Muscle of back (tissue), 11 donors: ENCODE data around the gene ZNF407. TPM values are rescaled to one million over a fixed set of nuclear protein-coding genes. Genes with fewer than 3 reads are reported as not detected.
A peak's percentile ranks its signal among the peaks of the same experiment; 100 is the strongest.
"Not testable (repeated sequence)": the region's sequence is repeated elsewhere in the genome, so short reads cannot be mapped to it uniquely, and the experiment has no call there.

Experiments used
- DNase-seq, 3 donors: peaks; one replicate each; pipeline versions ENCODE4 v3.0.0 to v3.0.0-alpha.2; 2013
- polyA plus RNA-seq, 10 donors: library from polyadenylated mRNA; unstranded; fragments of 120-200 nt; gene quantifications; one replicate each; pipeline ENCODE4 v1.2.1, GENCODE V29; 2013; ENCODE audit not compliant: insufficient read length in 10 of 10

ZNF407 gene
- polyA plus RNA-seq, 10 donors, result 4.8 to 7.5 (median 6.0) TPM

DNA sequence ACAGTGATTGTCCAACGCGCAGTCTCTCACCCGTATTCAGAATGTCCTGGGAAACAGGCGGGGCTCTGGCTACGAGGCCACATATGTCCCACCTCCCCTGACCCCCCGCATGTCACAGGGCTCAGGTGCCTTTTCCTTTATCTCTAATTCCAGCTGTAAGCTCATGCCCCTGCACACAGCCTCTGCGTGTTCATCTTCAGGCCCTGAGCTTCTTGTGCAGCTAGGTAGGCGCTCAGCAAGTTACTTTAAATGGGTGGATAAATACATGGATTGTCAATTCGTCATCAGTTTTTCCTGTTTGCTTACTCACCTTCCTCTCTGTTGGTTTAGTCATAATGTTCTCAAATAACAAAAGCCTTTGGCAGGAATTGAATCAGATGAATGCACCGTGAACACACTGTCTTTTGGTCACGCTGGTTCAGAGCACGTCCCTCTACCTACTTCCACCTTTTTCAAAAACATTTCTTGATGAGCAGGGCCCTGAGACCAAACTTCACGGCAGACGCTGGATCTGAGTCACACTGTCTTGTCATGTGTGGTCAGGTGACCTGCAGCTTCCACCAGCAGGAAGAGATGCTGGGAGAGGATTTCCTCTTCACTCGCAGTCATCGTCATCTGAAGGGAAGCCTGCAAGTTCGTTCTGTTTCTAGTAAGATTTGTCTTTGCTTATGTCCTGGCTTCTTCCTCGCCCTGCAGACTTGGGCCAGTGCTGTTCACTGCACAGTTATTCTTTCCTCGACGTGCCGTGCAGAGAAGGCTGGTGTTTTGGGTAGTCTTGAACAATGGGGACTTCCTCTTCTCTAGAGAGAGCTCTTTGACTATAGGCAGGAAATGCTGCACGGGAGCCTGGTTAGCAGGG lies 473.2 kb downstream of the ZNF407 start:
- DNase-seq, result peak; percentile 40 to 66 (median 44)

DNA sequence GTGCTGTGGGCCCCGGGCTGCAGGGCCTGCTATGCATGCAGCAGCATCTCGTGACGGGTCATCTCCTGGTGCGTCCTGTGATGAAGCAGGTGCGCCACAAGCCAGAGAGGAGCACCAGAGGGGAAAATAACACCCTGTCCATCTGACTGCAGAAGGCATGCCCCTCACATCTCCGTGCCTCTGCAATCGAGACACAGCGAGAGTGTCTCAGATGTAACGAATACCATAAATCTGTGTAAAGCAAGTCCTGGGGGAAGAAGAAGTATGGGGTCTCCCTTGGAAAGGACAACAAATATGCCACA lies 473.8 kb downstream of the ZNF407 start:
- DNase-seq, result no peak

DNA sequence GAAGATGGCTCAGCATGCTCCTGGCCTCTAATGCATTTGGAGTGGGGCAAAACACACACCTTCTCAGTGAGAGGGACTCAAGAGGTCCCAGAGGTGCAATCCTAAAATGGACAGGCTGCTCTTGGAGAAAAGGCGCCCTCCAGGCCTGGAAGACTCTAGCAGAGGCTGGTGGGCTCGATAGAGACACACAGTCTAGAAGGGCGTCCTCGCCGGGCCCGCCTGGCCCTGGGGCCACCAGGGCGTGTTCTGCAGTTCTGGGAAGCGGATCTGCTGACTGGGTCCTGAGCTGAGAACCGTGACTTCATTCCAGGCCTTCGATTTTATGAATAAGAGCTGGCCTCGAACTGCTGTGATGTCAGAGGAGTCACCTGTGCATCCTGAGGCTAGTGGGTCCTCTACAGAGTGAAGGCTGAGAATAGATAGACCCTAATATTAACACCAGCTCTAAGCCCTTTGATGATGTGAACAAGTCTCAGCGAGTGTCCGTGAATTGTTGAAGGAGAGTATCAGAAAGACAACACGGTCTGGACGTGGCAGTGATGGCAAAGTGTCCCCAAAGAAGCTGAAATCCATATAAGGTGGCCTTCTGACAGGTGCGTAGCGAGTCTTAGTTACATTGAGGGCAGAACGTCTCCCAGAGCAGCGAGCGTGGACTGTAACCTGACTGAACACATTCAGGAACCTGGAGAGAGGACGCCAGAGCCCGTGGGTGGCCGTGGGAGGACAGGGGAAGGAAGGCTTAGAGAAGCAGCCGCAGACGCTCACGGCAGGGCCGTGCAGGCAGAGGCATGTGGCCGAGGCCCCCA lies 474.4 kb downstream of the ZNF407 start:
- DNase-seq, result no peak

DNA sequence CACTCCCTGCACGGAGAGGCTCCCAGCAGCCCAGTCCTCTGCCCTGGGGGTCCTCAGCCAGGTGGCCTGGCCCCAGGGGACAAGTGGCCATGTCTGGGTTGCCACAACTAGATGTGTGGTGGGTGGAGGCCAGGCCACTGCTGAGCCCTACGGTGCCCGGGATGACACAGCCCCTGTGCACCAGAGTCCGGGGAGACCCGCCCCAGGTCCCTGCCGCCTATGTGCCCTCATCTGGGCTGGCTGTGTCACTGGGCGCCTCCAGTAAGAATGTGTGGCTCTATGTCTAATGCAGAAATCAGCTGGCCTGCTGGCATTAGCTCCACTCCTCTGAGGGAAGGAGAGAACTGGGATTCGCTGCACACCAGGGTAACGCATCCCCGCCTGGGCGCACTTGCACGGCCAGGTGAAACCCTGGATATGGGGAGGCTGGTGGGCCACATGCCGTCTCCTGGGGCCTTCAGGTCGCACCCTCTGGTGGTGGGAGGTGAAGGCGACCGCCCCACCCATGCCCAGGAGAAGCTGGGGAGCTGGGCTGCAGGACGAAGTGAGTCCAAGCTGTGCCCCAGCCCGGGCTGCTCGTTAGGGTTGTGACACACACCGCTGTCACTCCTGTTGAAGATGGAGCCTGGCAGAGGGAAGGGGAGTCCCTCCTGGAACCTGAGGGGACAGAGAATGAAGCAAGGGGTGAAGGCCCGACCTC lies 475.2 kb downstream of the ZNF407 start:
- no peak for DNase-seq

DNA sequence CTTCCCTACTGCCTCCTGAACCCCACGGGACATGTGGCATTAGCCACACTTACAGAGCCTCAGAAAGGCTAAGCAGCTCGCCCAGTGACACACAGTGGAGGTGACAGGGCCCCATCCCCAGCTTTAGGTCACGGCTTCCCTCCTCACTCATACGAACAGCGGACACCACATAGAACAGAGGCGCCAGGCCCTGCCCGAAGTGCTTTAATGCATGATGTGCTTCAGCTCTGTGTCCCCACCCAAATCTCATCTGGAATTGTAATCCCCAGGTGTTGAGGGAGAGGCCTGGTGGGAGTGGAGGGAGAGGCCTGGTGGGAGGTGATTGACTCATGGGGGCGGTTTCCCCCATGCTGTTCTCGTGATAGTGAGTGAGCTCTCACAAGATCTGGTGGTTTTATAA lies 476.0 kb downstream of the ZNF407 start:
- DNase-seq, result no peak

DNA sequence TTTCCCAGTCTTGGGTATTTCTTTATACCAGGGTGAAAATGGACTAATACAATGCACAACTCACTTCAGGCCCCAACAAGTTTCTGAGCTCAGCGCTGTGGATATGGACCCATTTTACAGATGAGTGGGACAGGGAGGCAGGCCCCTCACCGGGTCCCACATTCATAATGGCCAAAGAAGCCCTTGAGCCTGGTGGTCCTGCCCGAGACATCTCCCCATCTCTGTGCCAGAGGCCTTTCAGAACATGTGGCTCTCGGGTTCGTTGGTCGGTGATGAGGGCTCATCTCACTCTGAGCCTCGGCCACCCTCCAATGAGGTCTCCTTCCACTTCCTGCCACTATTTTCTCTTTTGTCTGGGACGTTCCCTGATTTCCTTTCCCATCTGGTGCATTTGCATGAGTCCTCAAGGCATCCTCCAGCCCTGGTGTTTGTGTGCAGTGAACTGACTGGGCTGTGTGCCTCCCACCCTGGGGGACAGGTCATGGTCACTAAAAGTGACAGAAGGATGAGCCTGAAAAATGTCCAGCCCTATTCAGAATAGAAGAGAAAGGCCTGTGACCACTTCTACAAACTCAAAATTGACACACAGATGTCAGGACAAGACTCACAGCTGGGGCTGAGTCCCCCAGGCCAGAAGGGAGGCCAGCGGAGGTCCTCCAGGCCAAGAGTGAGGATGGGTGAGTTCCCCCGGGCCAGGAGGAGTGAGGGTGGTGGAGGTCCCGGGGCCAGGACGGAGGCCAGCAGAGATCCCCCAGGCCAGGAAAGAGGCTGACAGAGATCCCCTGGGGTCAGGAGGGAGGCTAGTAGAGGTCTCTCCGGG lies 476.7 kb downstream of the ZNF407 start:
- no peak for DNase-seq

DNA sequence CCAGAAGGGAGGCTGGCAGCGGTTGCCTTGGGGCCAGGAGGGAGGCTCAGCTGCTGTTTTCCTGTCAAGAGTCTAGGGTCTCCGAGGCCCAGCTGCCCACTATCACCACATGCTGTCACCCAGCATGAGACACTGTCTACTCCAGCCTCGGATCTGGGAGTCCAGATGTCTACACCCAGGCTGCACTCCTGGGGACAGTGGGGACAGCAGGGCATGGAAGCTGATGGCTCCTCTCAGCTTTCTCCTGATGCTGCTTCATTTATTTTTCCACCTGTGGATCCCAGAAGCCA lies 477.3 kb downstream of the ZNF407 start:
- DNase-seq, result no peak

DNA sequence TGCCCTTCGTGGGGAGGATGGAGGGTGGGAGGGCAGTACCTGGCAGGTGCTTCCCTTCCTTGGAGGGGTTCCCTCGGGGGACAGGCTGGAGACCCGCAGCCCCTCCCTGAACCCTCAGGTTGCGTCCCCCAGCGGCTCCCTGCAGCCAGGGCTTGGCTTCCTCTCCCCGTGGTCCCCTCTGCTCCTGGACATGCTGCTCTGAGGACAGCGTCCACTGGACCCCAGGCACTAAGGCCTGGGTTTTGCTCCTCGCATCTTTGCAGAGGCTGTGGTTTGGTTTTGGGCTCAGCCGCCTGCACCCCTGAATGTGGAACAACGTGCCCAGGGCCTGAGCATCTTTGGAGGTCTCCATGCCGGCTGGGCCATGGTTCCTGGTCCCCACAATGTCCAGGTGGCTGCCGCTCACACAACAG lies 477.8 kb downstream of the ZNF407 start:
- no peak for DNase-seq

DNA sequence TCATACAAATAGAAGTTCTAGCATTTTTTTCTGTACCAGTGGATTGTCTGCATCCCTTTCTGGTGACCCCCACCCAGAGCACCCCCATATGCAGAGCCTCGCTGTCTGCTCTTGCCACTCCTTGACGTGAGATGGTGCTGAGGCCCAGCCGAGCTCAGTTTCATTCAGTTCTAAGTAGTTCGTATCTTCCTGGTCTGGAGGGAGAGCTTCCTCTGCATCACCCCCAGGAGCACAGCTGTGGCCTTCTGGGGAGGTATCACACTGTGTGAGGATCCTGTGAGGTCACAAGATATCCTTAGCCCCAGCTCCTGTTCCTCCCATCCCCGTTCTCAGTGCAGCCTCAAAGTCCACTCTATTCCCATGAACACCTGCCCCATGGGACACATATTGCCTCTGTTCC lies 478.6 kb downstream of the ZNF407 start:
- DNase-seq, result no peak

DNA sequence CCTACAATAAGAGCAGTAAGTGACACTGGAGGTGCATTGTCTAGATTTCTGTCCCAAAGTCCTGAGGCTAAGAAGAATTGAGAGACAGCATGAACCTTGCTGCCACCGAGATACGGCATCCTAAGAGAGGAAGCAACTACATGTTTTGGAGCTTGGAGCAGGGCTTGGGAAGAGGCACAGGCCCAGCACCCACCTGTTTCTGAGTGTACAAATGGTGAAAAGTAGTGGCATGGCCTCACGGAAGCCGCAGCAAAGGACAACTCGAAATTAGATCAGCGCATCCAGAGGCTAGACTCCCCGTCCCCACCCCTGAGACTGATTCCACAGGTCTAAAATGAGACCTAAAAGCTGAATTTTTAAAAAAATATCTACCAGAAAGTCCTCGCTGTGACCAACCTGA lies 483.8 kb downstream of the ZNF407 start:
- no peak for DNase-seq

DNA sequence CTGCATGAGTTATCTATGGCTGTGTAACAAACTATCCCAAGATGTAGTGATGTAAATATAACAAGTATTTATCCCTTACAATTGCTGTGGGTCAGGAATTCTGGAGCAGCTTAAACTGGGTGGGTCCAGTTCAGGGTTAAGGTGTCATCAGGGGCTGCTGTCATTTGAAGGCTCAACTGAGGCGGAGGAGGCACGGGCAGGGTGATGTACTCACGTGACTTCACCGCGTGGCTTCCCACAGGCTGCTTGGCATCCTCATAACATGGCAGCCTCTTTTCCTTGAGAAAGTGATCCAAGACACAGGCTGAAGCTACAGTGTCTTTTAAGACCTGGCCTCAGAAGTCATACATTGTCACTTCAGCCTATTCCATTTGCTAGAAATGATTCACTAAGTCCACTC lies 485.5 kb downstream of the ZNF407 start:
- DNase-seq, result no peak

DNA sequence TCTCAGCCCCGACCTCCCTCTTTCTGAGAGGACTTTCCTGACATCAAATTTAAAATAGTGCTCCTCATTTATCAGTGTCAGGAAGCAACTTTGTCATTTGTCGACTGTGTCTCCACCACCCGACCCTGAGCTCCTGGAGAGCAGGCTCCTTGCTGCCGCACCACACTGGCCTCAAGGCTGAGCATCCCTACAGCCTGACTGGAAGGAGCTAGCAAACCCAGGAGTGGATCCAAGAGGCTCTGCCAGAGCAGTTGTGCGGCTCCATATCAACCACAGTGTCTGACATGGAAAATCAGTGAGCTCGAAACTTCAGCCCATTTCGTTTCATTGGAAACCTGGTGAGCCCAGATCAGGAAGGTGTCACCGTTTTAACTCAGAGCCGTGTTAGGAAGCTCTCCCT lies 486.1 kb downstream of the ZNF407 start:
- DNase-seq, result no peak

DNA sequence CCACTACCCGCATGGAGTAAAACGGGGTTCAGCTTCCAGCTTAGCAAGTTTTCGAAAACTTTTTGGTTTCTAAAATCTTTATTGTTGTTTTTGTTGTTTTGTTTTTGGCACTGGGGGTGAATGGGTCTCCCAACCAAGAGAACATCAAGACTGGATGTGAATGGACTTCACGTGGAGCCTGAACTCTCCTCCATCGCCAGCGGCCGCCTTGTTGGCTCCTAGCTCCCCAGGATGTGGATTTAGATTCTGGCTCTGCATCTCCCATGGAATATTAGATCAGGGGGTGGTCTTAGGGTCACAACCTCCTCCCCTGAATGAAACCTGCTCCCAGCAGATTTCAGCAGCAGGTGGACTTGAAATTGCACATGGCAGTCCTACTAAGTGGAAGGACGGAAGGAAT lies 488.0 kb downstream of the ZNF407 start:
- not testable (repeated sequence) for DNase-seq

DNA sequence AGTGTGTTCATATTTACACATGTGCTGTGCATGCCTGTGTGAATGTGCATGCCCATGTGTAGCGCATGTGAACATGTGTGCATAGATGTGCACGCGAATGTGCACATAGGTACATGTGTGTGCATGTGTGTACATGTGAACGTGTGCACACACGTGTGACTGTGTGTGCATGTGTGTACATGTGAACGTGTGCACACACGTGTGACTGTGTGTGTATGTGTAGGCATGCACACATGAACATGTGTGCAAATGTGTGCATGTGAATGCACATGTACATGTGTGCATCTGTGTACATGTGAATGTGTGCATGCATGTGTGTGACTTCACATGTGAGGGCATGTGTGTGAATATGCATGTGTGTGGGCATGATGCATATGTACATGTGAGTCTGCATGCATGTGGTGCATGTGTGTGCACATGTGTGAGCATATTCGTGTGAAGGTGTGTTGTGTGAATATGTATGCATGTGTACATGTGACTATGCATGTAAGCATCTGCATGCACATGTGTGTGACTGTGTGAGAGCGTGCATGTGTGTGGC lies 488.9 kb downstream of the ZNF407 start:
- no peak for DNase-seq

DNA sequence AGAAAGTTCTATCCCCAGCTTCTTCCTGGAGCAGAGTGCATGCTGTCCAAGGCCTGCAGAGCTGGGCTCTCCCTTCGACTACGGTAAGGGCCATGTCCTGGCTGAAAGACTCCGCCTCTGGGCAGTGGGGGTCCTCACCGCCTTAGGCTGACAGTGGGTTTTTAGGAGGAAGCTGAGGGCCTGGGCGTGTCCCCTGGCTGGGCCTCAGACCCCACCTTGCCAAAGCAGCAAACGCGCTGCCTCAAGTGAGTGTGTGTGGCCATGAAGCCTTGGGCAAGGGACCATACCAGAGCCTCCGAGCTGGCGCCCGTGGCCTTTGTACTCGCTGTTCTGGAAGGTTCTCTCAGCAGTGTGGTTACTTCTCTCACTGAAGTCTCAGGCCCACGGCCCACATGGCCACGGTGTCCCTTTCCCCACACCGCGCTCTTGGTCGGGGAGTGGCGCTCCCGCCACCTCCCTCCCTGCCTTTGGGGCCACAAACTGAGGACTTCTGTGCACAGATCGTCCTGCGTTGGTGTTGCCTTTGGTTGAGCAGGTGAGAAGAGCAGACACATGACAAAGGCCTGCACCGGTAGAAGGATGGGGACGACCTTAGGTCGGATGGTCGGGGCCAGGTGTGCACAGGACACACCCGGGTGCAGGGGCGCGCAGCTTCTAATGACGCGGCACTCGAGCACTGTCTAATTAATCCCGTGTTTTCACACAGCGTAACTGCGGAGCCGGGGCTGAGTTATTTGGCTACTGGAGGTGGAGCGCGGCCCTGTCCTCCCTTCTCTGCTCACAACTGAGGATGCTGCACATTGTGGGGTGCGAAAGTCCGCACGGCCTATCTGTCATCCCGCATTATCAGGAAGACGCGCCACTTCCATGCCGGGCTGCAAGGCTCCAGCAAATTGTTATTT lies 489.7 kb downstream of the ZNF407 start:
- DNase-seq, result no peak

DNA sequence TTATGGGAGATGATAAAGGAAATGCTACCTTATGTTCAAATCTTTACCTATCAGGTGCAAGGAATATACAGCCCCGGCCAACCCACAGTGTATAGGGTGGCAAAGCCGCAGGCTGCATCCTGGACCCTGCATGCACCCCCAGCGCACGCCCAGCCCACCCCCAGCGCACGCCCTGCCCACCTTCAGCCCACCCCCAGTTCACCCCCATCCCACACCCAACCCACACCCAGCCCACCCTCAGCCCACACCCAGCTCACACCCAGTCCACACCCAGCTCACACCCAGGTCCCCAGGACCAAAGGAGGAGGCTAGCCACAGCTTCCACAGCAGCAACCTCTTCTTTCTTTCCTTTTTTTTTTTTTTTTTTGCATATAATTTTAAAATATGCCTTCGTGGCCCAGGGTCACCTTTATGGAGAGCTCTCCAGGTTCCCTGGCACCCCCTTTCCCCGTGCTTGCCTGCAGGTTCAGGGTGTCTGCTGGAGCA lies 490.4 kb downstream of the ZNF407 start:
- DNase-seq, result no peak

DNA sequence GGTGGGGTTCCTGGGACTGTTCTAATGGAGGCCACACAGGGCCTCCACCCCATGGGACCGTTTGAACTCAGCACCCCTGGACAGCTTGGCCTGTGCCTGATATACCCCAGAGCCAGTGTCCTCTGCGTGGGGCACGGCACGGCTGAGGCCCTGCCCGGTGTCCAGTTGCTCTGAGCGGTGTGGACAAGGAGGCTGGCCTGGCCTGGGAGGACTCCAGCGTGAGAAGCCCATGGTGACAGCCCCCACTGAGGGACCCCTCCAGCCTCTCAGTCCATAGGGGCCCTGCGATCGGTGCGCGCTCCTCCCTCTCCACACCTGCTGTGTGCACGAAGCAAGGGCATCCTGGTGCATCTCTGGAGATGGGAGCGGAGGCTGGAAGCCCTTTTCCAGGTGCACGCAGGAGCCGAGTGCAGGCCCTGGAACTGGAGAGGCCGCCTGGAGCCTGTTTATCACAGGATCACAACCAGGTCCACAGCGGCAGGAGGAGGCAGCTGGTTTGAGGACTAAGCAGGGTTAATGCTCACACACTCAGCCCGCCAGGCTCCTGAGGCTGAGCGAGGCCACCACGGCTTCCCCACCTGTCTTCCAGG lies 491.0 kb downstream of the ZNF407 start:
- no peak for DNase-seq

DNA sequence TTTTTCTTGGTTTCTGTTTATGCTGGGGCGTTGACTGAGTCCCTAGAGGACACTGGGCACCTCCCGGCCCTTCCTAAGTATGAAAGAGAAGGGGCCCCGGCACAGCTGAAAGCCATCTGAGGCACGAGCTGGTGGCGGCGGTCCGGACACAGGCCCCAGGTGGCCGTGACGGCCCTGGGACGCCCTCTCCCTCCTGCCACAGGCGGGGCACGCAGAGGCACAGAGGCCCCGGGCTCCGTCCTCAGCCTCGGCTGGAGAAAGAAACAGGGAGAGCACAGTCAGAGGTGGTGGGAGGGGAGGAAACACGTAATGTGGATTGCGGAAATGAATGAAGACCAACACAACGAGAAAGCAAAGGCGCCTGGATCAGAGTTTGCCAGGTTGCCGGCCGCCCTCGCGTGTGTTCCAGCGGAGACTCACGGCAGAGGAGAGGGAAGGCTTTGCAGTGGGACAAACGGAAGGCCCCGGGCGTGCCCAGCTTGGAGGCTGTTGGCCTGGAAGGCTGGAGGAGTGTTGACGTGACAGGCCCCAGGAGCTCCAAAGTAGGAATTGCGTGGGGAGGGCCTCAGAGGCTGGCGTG lies 492.2 kb downstream of the ZNF407 start:
- DNase-seq, result no peak

DNA sequence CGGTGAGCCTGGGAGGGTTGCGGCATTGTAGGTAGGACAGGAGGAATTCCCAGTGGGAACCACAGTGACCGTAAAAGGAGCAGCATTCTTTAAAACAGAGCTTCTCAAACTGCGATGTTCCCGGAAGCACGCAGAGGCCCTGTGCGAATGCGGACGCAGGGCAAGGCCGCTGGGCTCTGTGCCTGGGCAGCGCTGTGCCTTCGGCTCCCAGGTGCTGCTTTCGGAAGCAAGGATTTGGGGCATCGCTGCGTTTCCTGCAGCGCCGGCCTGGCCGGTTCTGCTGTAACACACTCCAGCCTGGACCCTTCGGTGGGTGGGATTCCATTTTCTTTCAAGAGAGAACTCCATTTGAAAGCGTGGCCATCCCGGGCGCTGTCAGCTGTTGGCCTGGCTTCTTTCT lies 492.7 kb downstream of the ZNF407 start:
- DNase-seq, result no peak
